Endothelial cell of coronary artery (primary cell): Measurements from ENCODE around the gene PPP1R27. TPM values are rescaled to one million over a fixed set of nuclear protein-coding genes. Genes with fewer than 3 reads are reported as not detected.

Source experiments
- total RNA-seq: library from RNA; depleted of rRNA; stranded (reverse); fragments of >200 nt; gene quantifications from 2 replicates; pipeline ENCODE4 v1.2.3, GENCODE V29; 2014

PPP1R27 gene
- total RNA-seq: not detected in 2 replicates

GRCh38 chr17:81834831-81835267 lies at the start of gene PPP1R27:
Gene PPP1R27, minus strand, starts transcription at chr17:81835050. Its CDS starts 97 bp downstream, at chr17:81834953.

GRCh38 chr17:81870981-81871386 lies 36.1 kb upstream of the PPP1R27 start, which contains the start of gene ARHGDIA:
Gene ARHGDIA, minus strand, starts transcription at chr17:81871337. Its CDS starts 1,407 bp downstream, at chr17:81869930.

GRCh38 chr17:81859906-81860755 lies 25.3 kb upstream of the PPP1R27 start, which contains the start of gene P4HB:
Gene P4HB, minus strand, starts transcription at chr17:81860535. Its CDS starts 64 bp downstream, at chr17:81860471.

DNA sequence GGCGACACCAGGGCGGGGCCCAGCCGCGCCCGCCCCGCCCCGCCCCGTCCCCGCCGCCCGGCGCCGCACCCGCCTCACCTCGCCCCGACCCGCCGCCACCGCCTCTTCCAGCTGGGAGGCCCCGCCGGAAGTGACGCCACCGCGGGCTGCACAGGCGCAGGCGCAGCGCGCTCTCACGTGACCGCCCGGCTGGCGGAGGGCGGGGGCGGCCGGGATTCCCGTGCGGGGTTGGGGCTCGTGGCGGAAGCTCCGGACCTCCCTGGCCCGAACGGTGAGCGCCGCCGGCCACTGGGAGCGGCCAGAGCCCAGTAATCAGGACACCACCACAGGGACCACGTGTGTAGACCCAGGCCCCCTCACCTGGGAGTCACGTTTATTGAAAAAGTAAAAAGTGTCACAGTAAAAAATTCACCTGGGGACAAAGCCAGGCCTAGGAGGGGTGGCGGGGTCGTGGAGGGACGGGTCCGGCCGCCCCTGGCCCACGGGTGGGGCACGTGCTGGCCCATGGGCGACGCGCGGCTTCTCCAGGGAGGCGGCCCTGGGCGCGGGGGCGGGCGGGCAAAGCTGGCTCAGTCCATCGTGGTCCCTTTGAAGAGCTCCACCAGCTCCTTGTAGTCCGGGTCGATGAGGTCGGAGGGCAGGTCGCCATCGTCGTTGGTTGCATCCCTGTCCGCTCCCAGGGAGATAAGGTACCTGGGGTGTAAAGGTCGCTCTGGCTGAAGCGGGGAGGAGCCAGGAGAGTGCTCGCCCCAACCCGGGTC lies 1.5 kb downstream of the PPP1R27 start, which contains the start of gene MCRIP1:
Gene MCRIP1, minus strand, starts transcription at position 132 of the 761 bp plus-strand sequence. CDS start 8,785 bp downstream, outside the sequence.

DNA sequence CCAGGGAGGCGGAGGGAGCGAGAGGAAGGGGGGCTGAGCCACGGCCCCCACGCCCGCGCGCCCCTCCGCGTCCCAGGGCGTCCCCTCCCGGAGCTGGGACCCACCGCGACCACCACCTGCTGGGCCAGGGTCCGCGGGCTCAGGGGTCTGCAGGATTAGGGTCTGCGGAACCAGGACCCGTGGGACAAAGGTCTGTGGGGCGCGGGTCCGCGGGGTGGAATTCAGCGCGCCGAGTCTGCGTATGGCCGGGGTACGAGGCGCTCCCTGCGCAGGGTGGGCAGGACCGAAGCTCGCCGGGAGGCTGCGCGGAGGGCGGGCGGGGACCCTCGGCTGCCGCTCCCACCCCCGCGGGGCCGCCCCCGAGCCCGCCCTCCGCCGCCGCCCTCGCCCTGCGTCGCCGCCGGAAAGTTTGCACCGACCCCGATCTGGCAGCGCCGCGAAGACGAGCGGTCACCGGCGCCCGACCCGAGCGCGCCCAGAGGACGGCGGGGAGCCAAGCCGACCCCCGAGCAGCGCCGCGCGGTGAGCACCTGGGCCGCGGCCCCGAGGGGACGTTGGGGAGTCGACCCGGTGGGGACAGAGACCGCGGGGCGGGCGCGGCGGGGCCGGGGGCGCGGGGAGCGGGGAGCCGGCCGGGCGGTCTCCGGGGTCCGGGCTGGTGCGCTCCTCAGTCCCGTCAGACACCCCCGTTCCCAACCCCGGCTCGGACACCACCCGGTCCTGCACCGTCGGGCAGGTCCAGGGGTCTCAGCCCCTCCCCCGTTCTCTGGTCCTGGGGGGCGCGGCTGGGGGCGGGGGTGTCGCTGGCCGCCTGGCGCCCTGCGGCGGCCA lies 30.9 kb downstream of the PPP1R27 start, which contains the start of gene GCGR:
Gene GCGR, plus strand, starts transcription at position 423 of the 831 bp plus-strand sequence. CDS start 4,869 bp downstream, outside the sequence.

Other genes starting within 250 kb of the PPP1R27 start
- gene NPLOC4, start 197.9 kb downstream of the PPP1R27 start, total RNA-seq: 72.2 and 79.0 TPM in 2 replicates
- 0.18 and 0.19 TPM in 2 replicates for gene TSPAN10, start 197.9 kb downstream of the PPP1R27 start, total RNA-seq
- 0.38 and 0.45 TPM in 2 replicates for gene PDE6G, start 178.5 kb downstream of the PPP1R27 start, total RNA-seq
- 26.6 and 32.4 TPM in 2 replicates for gene OXLD1, start 168.4 kb downstream of the PPP1R27 start, total RNA-seq
- gene CCDC137, start 168.3 kb downstream of the PPP1R27 start, total RNA-seq: 9.5 and 10.8 TPM in 2 replicates
- gene ARL16, start 151.3 kb downstream of the PPP1R27 start, total RNA-seq: 27.6 and 40.7 TPM in 2 replicates
- gene HGS, start 151.0 kb downstream of the PPP1R27 start, total RNA-seq: 80.8 and 93.5 TPM in 2 replicates
- gene MRPL12, start 131.7 kb downstream of the PPP1R27 start, total RNA-seq: 8.5 and 14.1 TPM in 2 replicates
- 10.6 and 22.9 TPM in 2 replicates for gene SLC25A10, start 122.8 kb downstream of the PPP1R27 start, total RNA-seq
- gene GCGR, start 30.9 kb downstream of the PPP1R27 start, total RNA-seq: not detected in 2 replicates
- 114 and 175 TPM in 2 replicates for gene MCRIP1, start 1.8 kb downstream of the PPP1R27 start, total RNA-seq
- gene P4HB, start 25.5 kb upstream of the PPP1R27 start, total RNA-seq: 710 and 947 TPM in 2 replicates
- gene ARHGDIA, start 36.3 kb upstream of the PPP1R27 start, total RNA-seq: 103 and 167 TPM in 2 replicates
- gene ALYREF, start 56.5 kb upstream of the PPP1R27 start, total RNA-seq: 171 and 230 TPM in 2 replicates
- gene ANAPC11, start 56.7 kb upstream of the PPP1R27 start, total RNA-seq: 187 and 197 TPM in 2 replicates
- 0.27 and 0.28 TPM in 2 replicates for gene NPB, start 67.2 kb upstream of the PPP1R27 start, total RNA-seq
- gene PCYT2, start 76.3 kb upstream of the PPP1R27 start, total RNA-seq: 19.9 and 25.6 TPM in 2 replicates
- 15.0 and 18.5 TPM in 2 replicates for gene SIRT7, start 83.1 kb upstream of the PPP1R27 start, total RNA-seq
- gene MAFG, start 92.7 kb upstream of the PPP1R27 start, total RNA-seq: 14.0 and 18.6 TPM in 2 replicates
- gene PYCR1, start 102.2 kb upstream of the PPP1R27 start, total RNA-seq: 89.6 and 118 TPM in 2 replicates
- gene MYADML2, start 112.2 kb upstream of the PPP1R27 start, total RNA-seq: not detected in 2 replicates
- gene NOTUM, start 126.1 kb upstream of the PPP1R27 start, total RNA-seq: under 0.01 TPM in 1 of 2 replicates, not detected in the other
- 21.8 and 22.2 TPM in 2 replicates for gene ASPSCR1, start 142.6 kb upstream of the PPP1R27 start, total RNA-seq
- gene CENPX, start 187.8 kb upstream of the PPP1R27 start, total RNA-seq: 22.3 and 48.6 TPM in 2 replicates
- gene LRRC45, start 188.3 kb upstream of the PPP1R27 start, total RNA-seq: 15.3 and 21.4 TPM in 2 replicates
- 21.1 and 32.0 TPM in 2 replicates for gene RAC3, start 196.6 kb upstream of the PPP1R27 start, total RNA-seq
- 29.9 and 42.8 TPM in 2 replicates for gene DCXR, start 202.6 kb upstream of the PPP1R27 start, total RNA-seq
- gene RFNG, start 216.8 kb upstream of the PPP1R27 start, total RNA-seq: 18.1 and 28.5 TPM in 2 replicates
- 105 and 107 TPM in 2 replicates for gene GPS1, start 216.8 kb upstream of the PPP1R27 start, total RNA-seq
- 58.5 and 69.6 TPM in 2 replicates for gene DUS1L, start 230.8 kb upstream of the PPP1R27 start, total RNA-seq